Measurements from ENCODE around the gene ASCL1.

ASCL1 gene

DNA sequence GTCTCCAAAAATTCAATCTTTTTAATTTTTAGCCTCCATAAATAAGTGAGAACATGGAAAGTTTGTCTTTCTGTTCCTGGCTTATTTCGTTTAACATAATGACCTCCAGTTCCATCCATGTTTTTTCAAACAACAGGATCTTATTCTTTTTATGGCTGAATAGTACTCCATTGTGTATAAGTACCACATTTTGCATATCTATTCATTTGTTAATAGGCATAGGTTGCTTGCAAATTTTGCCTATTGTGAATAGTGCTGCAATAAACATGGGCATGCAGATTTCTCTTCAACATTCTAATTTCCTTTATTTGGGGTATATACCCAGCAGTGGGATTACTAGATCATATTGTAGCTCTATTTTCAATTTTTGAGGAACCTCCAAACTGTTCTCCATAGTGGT, 24.3 kb upstream of the ASCL1 start:
- H3K27ac Mint-ChIP-seq: no peak overlapping the region
- no peaks in the 10 kb centered on the region for H3K27me3 Mint-ChIP-seq
- no peaks in the 10 kb centered on the region for H3K9me3 Mint-ChIP-seq
- intact Hi-C loops (cut with micrococcal nuclease): no loop called here
- H3K4me1 Mint-ChIP-seq (ENCODE audit: low read depth): no peaks in the 10 kb centered on the region
- H3K36me3 Mint-ChIP-seq (ENCODE audit: low read depth): no peaks in the 10 kb centered on the region
- no peak overlapping the region for H3K4me3 Mint-ChIP-seq

DNA sequence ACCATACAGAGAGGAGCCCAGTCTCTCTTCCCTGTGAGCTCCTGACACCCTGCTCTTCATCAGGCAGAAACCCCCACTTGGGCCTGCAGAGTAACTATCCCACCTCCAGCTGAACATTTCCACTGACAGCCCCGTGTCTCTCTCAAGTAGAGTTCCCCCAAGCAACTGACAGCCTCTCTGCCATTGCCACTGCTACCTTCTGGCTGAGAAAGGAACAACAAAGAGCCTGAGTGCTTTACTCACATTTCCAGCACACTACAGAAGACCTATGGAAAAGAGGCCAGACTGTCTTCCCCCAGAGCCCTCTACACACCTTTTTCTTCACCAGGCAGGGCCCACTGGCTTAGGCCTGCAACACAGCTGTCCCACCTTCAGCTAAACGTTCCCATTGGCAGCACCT, 18.4 kb upstream of the ASCL1 start:
- H3K4me1 Mint-ChIP-seq (ENCODE audit: low read depth): no peaks in the 10 kb centered on the region
- intact Hi-C loops (cut with micrococcal nuclease): no loop called here
- H3K36me3 Mint-ChIP-seq (ENCODE audit: low read depth): no peaks in the 10 kb centered on the region
- H3K9me3 Mint-ChIP-seq: no peaks in the 10 kb centered on the region
- H3K4me3 Mint-ChIP-seq: no peak overlapping the region
- no peak overlapping the region for H3K27ac Mint-ChIP-seq
- H3K27me3 Mint-ChIP-seq: no peaks in the 10 kb centered on the region

DNA sequence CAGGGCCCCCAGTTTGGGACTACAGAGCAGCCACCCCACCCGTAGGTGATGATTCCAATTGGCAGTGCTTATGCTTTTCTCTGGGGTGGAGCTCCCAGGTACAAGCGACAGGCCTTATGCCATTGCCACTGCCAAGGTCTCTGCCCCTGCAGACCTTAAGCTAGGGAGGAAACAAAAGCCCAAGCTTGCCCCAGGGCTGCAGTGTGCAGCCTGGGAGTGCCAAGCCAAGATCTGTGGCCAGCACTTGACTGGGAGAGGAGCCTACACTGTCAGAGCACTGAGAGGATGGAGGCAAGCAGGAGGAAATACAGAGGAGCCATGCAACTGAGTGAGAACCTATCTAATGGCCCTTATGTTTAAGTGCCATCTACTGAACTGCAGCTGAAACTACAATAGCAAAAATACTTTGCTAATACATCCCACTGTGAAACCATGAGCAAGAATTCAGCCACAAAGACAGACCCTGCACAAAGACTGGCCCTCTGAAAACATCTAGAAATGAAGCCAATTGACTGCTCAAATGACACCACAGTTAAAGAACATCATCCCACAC, 17.7 kb upstream of the ASCL1 start:
- Mint-ChIP-seq H3K27me3 (no peaks in the 10 kb centered on the region), H3K27ac (no peak overlapping the region), H3K4me1 (ENCODE audit: low read depth) (no peaks in the 10 kb centered on the region), H3K4me3 (no peak overlapping the region), H3K9me3 (no peaks in the 10 kb centered on the region), H3K36me3 (ENCODE audit: low read depth) (no peaks in the 10 kb centered on the region)
- intact Hi-C loops (cut with micrococcal nuclease): no loop called here

DNA sequence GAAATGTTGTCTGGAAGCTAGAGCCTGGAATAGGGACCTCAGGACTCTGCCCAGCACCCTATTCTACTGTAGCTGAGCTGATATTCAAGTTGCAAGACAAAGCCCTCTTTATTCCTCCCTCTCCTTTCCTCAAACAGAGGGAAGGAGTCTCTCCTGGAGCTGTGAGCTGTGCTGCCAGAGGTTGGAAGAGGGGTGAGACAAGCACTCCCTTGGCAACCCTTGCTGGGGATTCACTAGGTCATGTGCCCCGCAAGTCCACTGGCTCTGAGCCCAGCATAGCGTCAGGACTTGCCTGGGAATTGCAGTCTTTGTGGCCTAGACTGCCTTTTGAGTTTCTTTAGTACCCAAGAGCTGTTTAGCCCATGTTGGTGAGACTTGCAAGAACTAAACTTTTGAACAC, 11.4 kb upstream of the ASCL1 start:
- Mint-ChIP-seq H3K9me3 (no peaks in the 10 kb centered on the region), H3K36me3 (ENCODE audit: low read depth) (no peaks in the 10 kb centered on the region), H3K27ac (no peak overlapping the region), H3K27me3 (peaks cover 29% of the 10 kb centered on the region), H3K4me3 (no peak overlapping the region), H3K4me1 (ENCODE audit: low read depth) (peaks cover 6% of the 10 kb centered on the region)
- intact Hi-C loops (cut with micrococcal nuclease): loop anchor here (5.0 kb wide), 1 partner anchor 556 kb away; no protein-coding TSS in a partner anchor

DNA sequence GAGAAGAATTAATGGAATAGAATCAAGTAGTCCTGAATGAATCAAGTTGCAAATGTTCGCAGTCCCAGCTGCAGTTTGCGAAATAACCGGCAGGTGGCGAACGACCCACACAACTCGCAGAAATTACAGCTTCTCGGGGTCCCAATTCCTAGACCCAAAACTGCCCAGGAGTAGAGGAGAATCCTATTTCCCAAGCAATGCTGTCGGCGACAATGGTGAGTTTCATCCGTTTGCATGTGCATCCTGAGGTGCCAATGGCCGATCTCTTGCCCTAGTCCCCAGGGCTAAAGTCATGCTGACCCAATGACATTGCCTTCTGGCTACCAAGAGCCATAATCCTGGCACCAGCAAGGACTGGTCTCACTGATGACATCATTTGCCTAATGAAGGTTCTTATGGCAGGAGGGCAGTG, 8.5 kb upstream of the ASCL1 start:
- intact Hi-C loops (cut with micrococcal nuclease): loop anchor here (5.0 kb wide), 1 partner anchor 553 kb away; no protein-coding TSS in a partner anchor
- H3K27me3 Mint-ChIP-seq: peaks cover 52% of the 10 kb centered on the region
- H3K4me1 Mint-ChIP-seq (ENCODE audit: low read depth): peaks cover 6% of the 10 kb centered on the region
- H3K4me3 Mint-ChIP-seq: no peak overlapping the region
- H3K27ac Mint-ChIP-seq: no peak overlapping the region
- H3K36me3 Mint-ChIP-seq (ENCODE audit: low read depth): no peaks in the 10 kb centered on the region
- H3K9me3 Mint-ChIP-seq: no peaks in the 10 kb centered on the region

DNA sequence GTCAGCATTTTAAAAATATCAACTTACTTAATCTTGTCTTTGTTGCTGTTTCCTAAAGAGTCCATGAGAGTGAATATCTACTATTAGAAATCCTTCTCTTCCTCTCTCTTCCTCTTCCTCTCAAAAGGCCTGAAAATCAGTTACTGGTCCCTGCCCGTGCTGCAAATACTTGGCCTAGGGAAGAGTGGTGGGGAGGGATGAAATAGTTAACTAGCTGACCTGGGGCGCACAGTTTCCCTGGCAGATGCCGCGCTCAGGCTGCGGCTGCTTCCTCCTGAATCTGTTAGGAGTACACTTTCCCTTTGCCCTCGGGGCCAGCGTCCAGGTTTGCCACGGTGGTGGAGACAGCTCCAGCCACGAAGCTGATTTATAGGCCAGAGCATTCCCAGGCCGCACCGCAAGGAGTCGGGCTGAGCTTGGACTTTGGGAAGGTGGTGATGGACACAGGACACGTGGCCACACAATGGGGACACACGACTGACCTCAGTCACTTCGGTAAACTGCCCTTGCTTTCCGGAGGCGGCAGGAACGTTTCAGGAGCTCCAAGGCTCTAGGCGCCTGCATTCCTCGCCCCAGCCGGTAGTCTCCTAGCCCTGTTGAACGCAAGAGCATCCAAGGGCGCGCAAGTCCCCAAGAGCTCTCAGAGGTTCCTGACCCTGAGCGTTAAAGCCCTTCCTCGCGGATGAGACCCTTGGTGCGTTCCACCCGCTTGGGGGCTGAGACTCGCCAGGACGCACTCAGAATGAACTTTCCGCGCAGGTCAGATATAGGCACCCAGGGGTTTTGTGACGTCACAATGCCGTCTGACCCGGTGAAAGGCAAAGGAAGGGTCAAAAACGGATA, 7.1 kb upstream of the ASCL1 start:
- intact Hi-C loops (cut with micrococcal nuclease): no loop called here
- Mint-ChIP-seq H3K9me3 (no peaks in the 10 kb centered on the region), H3K36me3 (ENCODE audit: low read depth) (no peaks in the 10 kb centered on the region), H3K4me3 (no peak overlapping the region), H3K4me1 (ENCODE audit: low read depth) (peaks cover 6% of the 10 kb centered on the region), H3K27ac (no peak overlapping the region), H3K27me3 (peaks cover 66% of the 10 kb centered on the region)

DNA sequence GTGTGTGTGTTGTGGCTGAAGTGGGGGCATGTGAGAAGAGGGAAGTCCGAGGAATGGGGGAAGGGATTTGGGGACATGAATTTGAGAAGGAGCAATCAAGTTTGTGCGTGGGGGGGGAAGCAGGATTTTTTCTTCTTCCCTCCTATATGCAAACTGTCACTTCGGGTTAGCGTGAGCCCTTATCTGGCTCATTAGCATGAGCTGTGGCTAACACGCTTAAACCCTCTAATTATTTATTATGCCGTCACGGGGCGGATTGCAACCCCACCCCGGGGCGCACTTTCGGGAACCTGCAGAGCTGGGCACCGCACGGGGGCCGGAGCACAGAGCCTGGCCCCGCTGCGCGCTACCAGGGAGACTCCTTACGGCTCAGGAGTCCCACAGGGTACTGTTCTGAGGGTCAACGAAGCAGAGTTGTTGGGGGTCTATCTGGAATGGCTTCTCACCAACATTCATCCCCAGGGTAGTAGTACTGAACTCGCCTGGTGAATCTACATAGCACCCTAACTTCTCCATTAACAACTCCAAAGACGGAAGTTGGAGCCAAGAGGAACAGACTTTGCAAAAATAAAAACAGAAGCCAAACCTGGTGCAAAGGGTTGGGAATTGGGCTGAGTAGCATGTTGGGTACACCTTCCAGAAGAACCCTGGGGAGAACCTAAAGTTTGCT, 6.4 kb upstream of the ASCL1 start:
- H3K27ac Mint-ChIP-seq: no peak overlapping the region
- peaks cover 74% of the 10 kb centered on the region for H3K27me3 Mint-ChIP-seq
- H3K36me3 Mint-ChIP-seq (ENCODE audit: low read depth): no peaks in the 10 kb centered on the region
- H3K9me3 Mint-ChIP-seq: no peaks in the 10 kb centered on the region
- no peak overlapping the region for H3K4me3 Mint-ChIP-seq
- intact Hi-C loops (cut with micrococcal nuclease): no loop called here
- H3K4me1 Mint-ChIP-seq (ENCODE audit: low read depth): peaks cover 6% of the 10 kb centered on the region

DNA sequence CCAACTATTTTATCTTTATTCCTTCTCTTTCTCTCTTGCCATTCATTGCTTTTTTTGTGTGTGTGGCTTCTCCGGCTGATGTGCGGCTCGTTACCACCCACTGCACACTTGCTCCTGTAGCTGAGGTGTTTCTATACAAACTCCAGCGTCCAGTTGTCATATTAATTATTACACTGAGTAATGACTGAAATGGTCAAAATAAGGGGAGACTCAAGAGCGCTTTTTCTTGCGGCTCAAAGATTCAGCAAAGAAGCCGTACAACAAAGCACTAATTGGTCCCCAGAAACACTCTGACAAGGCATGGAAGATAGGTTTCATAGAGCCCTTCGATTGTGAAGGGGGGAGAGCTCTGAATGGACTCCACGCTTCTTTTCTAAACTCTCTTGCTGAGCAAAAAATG, 5.6 kb upstream of the ASCL1 start:
- H3K27ac Mint-ChIP-seq: no peak overlapping the region
- intact Hi-C loops (cut with micrococcal nuclease): no loop called here
- H3K36me3 Mint-ChIP-seq (ENCODE audit: low read depth): no peaks in the 10 kb centered on the region
- no peak overlapping the region for H3K4me3 Mint-ChIP-seq
- no peaks in the 10 kb centered on the region for H3K9me3 Mint-ChIP-seq
- peaks cover 80% of the 10 kb centered on the region for H3K27me3 Mint-ChIP-seq
- peaks cover 6% of the 10 kb centered on the region for H3K4me1 Mint-ChIP-seq (ENCODE audit: low read depth)

DNA sequence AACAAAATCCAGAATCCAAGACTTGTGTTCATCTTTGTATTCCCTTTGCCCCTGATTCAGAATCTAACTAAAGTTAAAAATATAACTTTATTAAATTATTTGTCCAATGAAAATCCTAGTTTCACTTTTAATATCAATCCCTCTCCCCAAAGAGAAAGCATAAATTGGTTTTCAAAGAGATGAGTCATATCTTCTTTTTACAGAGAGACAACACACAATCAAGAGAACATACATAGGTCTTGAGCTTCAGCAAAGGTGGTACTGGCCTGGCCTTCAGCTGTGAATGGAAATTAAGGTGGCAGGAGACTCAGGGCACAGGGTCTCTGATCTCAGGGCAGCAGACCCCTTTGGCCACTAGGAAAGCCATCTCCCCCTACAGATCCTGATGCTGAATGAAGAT, 4.3 kb upstream of the ASCL1 start:
- intact Hi-C loops (cut with micrococcal nuclease): no loop called here
- Mint-ChIP-seq H3K4me1 (ENCODE audit: low read depth) (peaks cover 17% of the 10 kb centered on the region), H3K27ac (no peak overlapping the region), H3K27me3 (peaks cover 85% of the 10 kb centered on the region), H3K36me3 (ENCODE audit: low read depth) (no peaks in the 10 kb centered on the region), H3K9me3 (no peaks in the 10 kb centered on the region), H3K4me3 (no peak overlapping the region)

DNA sequence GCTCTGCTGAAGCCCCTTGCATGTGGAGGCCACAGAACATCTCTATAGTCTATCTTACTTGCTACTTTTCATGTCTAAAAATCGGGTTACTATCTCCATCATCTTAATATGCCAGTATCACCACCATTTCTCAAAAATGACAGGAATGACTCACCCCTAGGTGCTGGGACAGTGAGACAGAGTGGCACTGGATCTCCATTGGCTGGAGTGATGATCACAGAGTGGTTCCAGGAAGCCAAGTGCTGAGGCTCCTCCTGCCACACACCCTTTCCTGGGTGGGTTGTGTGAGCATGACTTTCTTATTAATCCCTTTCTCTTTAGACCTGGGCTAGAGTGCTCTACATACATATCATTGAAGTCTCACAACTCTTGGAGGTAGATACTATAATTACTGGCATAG, 3.3 kb upstream of the ASCL1 start:
- intact Hi-C loops (cut with micrococcal nuclease): no loop called here
- Mint-ChIP-seq H3K36me3 (ENCODE audit: low read depth) (no peaks in the 10 kb centered on the region), H3K4me3 (no peak overlapping the region), H3K9me3 (no peaks in the 10 kb centered on the region), H3K27me3 (peaks cover 91% of the 10 kb centered on the region), H3K27ac (no peak overlapping the region), H3K4me1 (ENCODE audit: low read depth) (peaks cover 17% of the 10 kb centered on the region)

DNA sequence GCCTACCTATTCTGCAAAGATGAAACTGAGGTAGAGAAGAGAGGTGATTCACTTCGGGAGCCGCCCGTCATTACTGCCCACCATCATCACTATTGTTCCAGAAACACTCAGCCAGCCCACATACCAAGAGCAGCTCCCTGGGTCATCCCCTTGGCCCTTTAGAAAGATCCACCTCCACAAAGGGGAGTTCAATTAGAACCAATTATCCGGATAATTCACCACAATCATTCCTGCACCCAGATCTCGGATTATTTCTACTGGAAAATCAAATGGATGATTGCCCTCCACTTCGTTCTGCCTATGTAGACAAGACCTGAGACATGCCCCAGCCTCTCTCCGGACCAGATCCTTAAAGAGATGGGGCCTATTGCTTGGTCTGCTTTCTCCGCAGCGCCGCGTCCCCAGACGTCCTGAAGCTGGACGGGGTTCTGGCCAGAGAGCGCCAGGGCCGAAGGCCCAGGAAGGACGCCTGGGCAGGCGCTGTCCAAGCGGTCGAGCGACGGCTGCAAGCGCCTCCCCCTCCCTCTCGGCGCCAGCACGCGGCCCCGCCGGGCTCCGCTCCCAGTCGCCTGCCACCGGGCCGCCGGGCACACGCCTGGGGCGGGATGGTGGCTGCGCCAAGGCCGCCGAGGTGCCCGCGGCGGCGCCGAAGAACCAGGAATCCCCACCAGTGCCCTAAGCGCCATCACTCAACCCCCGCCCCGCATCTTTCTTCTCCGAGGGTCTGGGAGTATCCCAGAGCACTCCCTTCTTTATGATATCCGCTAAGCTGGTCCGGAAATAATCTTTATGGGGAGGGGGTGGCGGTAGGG, 1.3 kb upstream of the ASCL1 start:
- peaks cover 87% of the 10 kb centered on the region for H3K27me3 Mint-ChIP-seq
- intact Hi-C loops (cut with micrococcal nuclease): no loop called here
- H3K36me3 Mint-ChIP-seq (ENCODE audit: low read depth): no peaks in the 10 kb centered on the region
- H3K27ac Mint-ChIP-seq: no peak overlapping the region
- peaks cover 12% of the 10 kb centered on the region for H3K4me1 Mint-ChIP-seq (ENCODE audit: low read depth)
- H3K4me3 Mint-ChIP-seq: no peak overlapping the region
- H3K9me3 Mint-ChIP-seq: no peaks in the 10 kb centered on the region

DNA sequence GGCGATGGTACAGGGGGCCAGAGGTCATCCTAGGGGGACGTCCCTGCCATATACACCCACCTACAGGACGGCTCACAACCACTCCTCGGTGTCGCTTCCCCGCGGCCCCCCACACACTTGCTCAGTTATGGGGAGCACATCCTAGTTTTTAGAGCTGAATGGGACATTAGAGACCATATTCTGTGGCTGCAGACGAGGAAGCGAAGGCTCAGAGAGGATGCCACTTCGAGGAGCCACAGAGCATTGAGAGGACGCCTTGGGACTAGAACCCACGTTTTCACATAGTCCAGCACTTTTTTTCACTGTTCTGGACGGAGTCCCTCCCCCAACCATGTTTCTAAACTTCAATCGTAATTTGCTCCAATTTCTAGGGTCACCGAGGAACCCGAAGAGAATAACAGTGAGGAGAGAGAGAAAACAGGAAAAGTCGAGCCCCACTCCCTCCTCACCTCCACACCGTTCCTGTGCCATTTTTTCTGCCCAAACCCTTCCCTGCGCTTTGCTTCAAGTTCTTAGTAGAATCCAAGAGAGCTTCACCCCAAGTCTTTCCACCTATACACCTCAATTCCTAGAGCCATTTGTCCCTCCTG, 641 bp upstream of the ASCL1 start:
- intact Hi-C loops (cut with micrococcal nuclease): no loop called here
- H3K27me3 Mint-ChIP-seq: peaks cover 87% of the 10 kb centered on the region
- no peaks in the 10 kb centered on the region for H3K36me3 Mint-ChIP-seq (ENCODE audit: low read depth)
- H3K4me1 Mint-ChIP-seq (ENCODE audit: low read depth): peaks cover 12% of the 10 kb centered on the region
- H3K9me3 Mint-ChIP-seq: no peaks in the 10 kb centered on the region
- no peak overlapping the region for H3K27ac Mint-ChIP-seq
- H3K4me3 Mint-ChIP-seq: no peak overlapping the region

DNA sequence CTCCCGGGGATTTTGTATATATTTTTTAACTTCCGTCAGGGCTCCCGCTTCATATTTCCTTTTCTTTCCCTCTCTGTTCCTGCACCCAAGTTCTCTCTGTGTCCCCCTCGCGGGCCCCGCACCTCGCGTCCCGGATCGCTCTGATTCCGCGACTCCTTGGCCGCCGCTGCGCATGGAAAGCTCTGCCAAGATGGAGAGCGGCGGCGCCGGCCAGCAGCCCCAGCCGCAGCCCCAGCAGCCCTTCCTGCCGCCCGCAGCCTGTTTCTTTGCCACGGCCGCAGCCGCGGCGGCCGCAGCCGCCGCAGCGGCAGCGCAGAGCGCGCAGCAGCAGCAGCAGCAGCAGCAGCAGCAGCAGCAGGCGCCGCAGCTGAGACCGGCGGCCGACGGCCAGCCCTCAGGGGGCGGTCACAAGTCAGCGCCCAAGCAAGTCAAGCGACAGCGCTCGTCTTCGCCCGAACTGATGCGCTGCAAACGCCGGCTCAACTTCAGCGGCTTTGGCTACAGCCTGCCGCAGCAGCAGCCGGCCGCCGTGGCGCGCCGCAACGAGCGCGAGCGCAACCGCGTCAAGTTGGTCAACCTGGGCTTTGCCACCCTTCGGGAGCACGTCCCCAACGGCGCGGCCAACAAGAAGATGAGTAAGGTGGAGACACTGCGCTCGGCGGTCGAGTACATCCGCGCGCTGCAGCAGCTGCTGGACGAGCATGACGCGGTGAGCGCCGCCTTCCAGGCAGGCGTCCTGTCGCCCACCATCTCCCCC, 777 bp downstream of the ASCL1 start:
- Mint-ChIP-seq H3K27me3 (peaks cover 92% of the 10 kb centered on the region), H3K27ac (no peak overlapping the region), H3K4me1 (ENCODE audit: low read depth) (peaks cover 12% of the 10 kb centered on the region), H3K4me3 (peak overlapping the region; percentile 53), H3K36me3 (ENCODE audit: low read depth) (no peaks in the 10 kb centered on the region), H3K9me3 (no peaks in the 10 kb centered on the region)
- intact Hi-C loops (cut with micrococcal nuclease): no loop called here

All from dendritic cell treated with granulocyte-macrophage colony-stimulating factor and Interleukin-4, amounts not matched to agents 40 ng/mL and 50 ng/mL, for 4 days (primary cell).